A172 (cell line): ENCODE results near the gene GCN1. TPM values are rescaled to one million over a fixed set of nuclear protein-coding genes. Genes with fewer than 3 reads are reported as not detected.

Experiments used
- DNase-seq: peaks from one replicate; pipeline ENCODE4 v3.0.0-alpha.2; 2015; ENCODE audit warnings: low spot score
- total RNA-seq: library from RNA; depleted of rRNA; stranded (reverse); fragments of >200 nt; shearing (Covaris generic); gene quantifications from 2 replicates; pipeline ENCODE4 v1.2.3, GENCODE V29; 2014

The GCN1 gene
- total RNA-seq, 1 experiment from 2014 or later: 41.5 TPM

- peak; percentile 51 for DNase-seq
Measured at GRCh38 chr12:120119271-120119973, 75.1 kb downstream of the GCN1 start.

- peak; percentile 54 for DNase-seq
Measured at GRCh38 chr12:120118321-120119061, 76.0 kb downstream of the GCN1 start.

GRCh38 chr12:120117961-120118320 lies 76.6 kb downstream of the GCN1 start:
- DNase-seq: no peak

GRCh38 chr12:120116792-120117651 lies 77.5 kb downstream of the GCN1 start:
- DNase-seq: peak; percentile 84

- DNase-seq: no peak
Measured at GRCh38 chr12:120116441-120116791, 78.1 kb downstream of the GCN1 start, which contains the start of gene RAB35. Gene RAB35, minus strand, starts transcription at chr12:120116753. Its CDS starts 103 bp downstream, at chr12:120116650.

- peak; percentile 18 for DNase-seq
Measured at GRCh38 chr12:120115692-120116440, 78.6 kb downstream of the GCN1 start.

- no peak for DNase-seq
Measured at GRCh38 chr12:120115066-120115465, 79.4 kb downstream of the GCN1 start.

GRCh38 chr12:120110550-120111501 lies 83.7 kb downstream of the GCN1 start:
- no peak for DNase-seq

GRCh38 chr12:120109570-120110267 lies 84.8 kb downstream of the GCN1 start:
- no peak for DNase-seq

- no peak for DNase-seq
Measured at GRCh38 chr12:120106151-120106550, 88.4 kb downstream of the GCN1 start.

- DNase-seq: no peak
Measured at GRCh38 chr12:120103371-120103770, 91.1 kb downstream of the GCN1 start.

GRCh38 chr12:120103044-120103338 lies 91.5 kb downstream of the GCN1 start:
- no peak for DNase-seq

GRCh38 chr12:120102189-120103043 lies 92.1 kb downstream of the GCN1 start:
- DNase-seq: no peak

- DNase-seq: no peak
Measured at GRCh38 chr12:120101617-120102016, 92.9 kb downstream of the GCN1 start.

GRCh38 chr12:120101182-120101581 lies 93.3 kb downstream of the GCN1 start:
- no peak for DNase-seq

GRCh38 chr12:120100630-120101029 lies 93.9 kb downstream of the GCN1 start:
- DNase-seq: no peak

- no peak for DNase-seq
Measured at GRCh38 chr12:120099738-120100137, 94.8 kb downstream of the GCN1 start.

- no peak for DNase-seq
Measured at GRCh38 chr12:120098756-120099470, 95.6 kb downstream of the GCN1 start.
